ENCODE results near the gene PSMD13. TPM values are rescaled to one million over a fixed set of nuclear protein-coding genes. Genes with fewer than 3 reads are reported as not detected.

PSMD13 gene
- total and polyA plus RNA-seq, 2 donors (not counting 1 experiment from before 2014, with no cell fraction given) = 98.0 to 104 TPM

DNA sequence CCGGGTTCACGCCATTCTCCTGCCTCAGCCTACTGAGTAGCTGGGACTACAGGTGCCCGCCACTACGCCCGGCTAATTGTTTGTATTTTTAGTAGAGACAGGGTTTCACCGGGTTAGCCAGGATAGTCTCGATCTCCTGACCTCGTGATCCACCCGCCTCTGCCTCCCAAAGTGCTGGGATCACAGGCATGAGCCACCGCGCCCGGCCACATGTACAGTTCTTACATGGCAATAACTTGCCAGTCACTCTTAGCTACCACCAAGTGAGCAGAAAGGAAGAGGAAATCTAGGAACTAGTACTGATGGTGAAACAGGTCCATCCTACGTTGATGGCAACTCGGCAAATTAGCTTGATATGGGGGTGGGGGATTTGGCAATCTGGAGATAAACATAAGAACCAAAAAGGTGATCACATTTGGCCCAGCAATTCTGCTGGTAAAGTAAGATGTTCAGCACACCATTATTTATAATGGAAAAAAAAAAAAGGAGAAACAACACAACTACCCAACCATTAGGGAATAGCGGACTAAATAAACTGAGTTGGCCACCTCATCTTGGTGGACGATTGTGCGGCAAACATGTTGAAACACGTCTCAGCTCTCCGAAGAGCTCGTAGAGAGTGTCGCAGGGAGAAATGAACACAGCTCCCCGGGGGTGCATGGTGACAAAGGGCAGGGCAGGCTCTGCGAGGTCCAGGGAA lies 46.8 kb downstream of the PSMD13 start:
- no peak overlapping the region for H3K27ac ChIP-seq (ENCODE audit: low read length in 2 of 2)
- DNase-seq (no peak), ATAC-seq (ENCODE audit: low read depth) (no peak)
- no peak for TF ChIP-seq EZH2 (IDR thresholded peaks at IDR 0.05; ENCODE audit: borderline replicate concordance, insufficient read depth, low read depth, low read length, poor library complexity, severe bottlenecking)
- TF ChIP-seq, protein P1, sequence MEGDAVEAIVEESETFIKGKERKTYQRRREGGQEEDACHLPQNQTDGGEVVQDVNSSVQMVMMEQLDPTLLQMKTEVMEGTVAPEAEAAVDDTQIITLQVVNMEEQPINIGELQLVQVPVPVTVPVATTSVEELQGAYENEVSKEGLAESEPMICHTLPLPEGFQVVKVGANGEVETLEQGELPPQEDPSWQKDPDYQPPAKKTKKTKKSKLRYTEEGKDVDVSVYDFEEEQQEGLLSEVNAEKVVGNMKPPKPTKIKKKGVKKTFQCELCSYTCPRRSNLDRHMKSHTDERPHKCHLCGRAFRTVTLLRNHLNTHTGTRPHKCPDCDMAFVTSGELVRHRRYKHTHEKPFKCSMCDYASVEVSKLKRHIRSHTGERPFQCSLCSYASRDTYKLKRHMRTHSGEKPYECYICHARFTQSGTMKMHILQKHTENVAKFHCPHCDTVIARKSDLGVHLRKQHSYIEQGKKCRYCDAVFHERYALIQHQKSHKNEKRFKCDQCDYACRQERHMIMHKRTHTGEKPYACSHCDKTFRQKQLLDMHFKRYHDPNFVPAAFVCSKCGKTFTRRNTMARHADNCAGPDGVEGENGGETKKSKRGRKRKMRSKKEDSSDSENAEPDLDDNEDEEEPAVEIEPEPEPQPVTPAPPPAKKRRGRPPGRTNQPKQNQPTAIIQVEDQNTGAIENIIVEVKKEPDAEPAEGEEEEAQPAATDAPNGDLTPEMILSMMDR (IDR thresholded peaks at IDR 0.05) = no peak
- no peak overlapping the region for H3K27ac Mint-ChIP-seq
- ChIA-PET POLR2A (interaction anchor here (0.7 to 1.1 kb wide), 2 partner anchors 9 to 11 kb away, joined by 4 to 6 read pairs; no protein-coding TSS in a partner anchor), CTCF (interaction anchor here (3.3 kb wide), 1 partner anchor 33 kb away, joined by 19 read pairs; no protein-coding TSS in a partner anchor)
- no peaks in the 10 kb centered on the region for H3K9me3 Mint-ChIP-seq (ENCODE audit: insufficient read depth)
- H3K4me3 Mint-ChIP-seq = no peak overlapping the region
- no peak overlapping the region for H3K4me3 ChIP-seq (ENCODE audit: control extremely low read depth in 1 of 5, extremely low read depth in 1 of 5, insufficient read depth in 1 of 5, low read depth in 2 of 5, low read length in 4 of 5)
- H4K20me1 ChIP-seq (ENCODE audit: control insufficient read depth, insufficient read depth, low read length, poor library complexity, severe bottlenecking) = peaks cover 5% of the 10 kb centered on the region
- H3K79me2 ChIP-seq (ENCODE audit: control insufficient read depth, insufficient read depth, low read length) = peaks cover 6% of the 10 kb centered on the region
- peaks cover 47 to 50% of the 10 kb centered on the region in 2 donors for H3K4me1 ChIP-seq (ENCODE audit: control insufficient read depth in 2 of 2, insufficient read depth in 2 of 2, low read length in 2 of 2)
- peaks cover 35% of the 10 kb centered on the region for H3K27me3 Mint-ChIP-seq
- no peak overlapping the region for H3K4me2 ChIP-seq (replicated peaks; ENCODE audit: low read depth, low read length, poor library complexity, severe bottlenecking)
- H2AFZ ChIP-seq (ENCODE audit: insufficient read depth, low read depth, low read length, poor library complexity, severe bottlenecking) = no peak overlapping the region
- peaks cover 0 to 18% (median 0%) of the 10 kb centered on the region in 3 donors for H3K9me3 ChIP-seq (ENCODE audit: control extremely low read depth in 1 of 3, control insufficient read depth in 2 of 3, insufficient read depth in 1 of 3, low read length in 2 of 3)
- intact Hi-C loops (cut with micrococcal nuclease) = no loop called here
- H3K27me3 ChIP-seq (replicated peaks in 1 of 4; ENCODE audit: control extremely low read depth in 1 of 4, control insufficient read depth in 3 of 4, insufficient read depth in 4 of 4, low read length in 3 of 4) = peaks cover 0 to 59% (median 23%) of the 10 kb centered on the region in 4 experiments
- WGBS (ENCODE audit: insufficient coverage) = 93% methylated on average over 11 of the region's 23 CpGs
- peaks cover 39% of the 10 kb centered on the region for H3K4me1 Mint-ChIP-seq
- H3K9ac ChIP-seq (ENCODE audit: low read length) = no peak overlapping the region
- H3K36me3 ChIP-seq (replicated peaks in 1 of 2; ENCODE audit: control extremely low read depth in 1 of 2, control insufficient read depth in 1 of 2, extremely low read depth in 1 of 2, insufficient read depth in 2 of 2, low read length in 1 of 2) = no peaks in the 10 kb centered on the region

Data from B cell (primary cell).